ENCODE measurements around the gene SRPRA. TPM values are rescaled to one million over a fixed set of nuclear protein-coding genes. Genes with fewer than 3 reads are reported as not detected.
"Not testable (repeated sequence)": the region's sequence is repeated elsewhere in the genome, so short reads cannot be mapped to it uniquely, and the experiment has no call there.

SRPRA gene
- total RNA-seq, 1 experiment from 2014 or later = 57.1 TPM

- TF ChIP-seq EZH2 (IDR thresholded peaks at IDR 0.05; ENCODE audit: low read depth) (no peak), CTCF (conservative IDR thresholded peaks at IDR 0.05) (no peak)
- Histone ChIP-seq H3K4me1 (replicated peaks; ENCODE audit: insufficient read depth) (no peaks in the 10 kb centered on the region), H3K27ac (no peak overlapping the region), H3K9me2 (ENCODE audit: insufficient read depth) (no peaks in the 10 kb centered on the region), H4K20me1 (ENCODE audit: insufficient read depth) (peaks cover 8% of the 10 kb centered on the region; the same call in 1 of the 2 replicates), H3K36me3 (ENCODE audit: low read depth) (no peaks in the 10 kb centered on the region), H3K4me2 (no peak overlapping the region), H3F3A (ENCODE audit: insufficient read depth, low read depth) (peaks cover 26% of the 10 kb centered on the region), H3K9me3 (ENCODE audit: insufficient read depth, low read depth) (no peaks in the 10 kb centered on the region), H3K4me3 (no peak overlapping the region), H3K79me2 (ENCODE audit: low read depth) (no peaks in the 10 kb centered on the region), H3K27me3 (ENCODE audit: insufficient read depth, low read depth) (no peaks in the 10 kb centered on the region), H2AFZ (no peak overlapping the region)
- intact Hi-C loops (cut with micrococcal nuclease; ENCODE audit: unreplicated experiment) = no loop called here
- ChIA-PET POLR2A (ENCODE audit: unreplicated experiment) (no interaction called here), CTCF (no interaction called here)
- DNase-seq = peak in 1 of 2 experiments; percentile 11
- no TSS peak for BruUV-seq (replicated peaks)
Observed at GRCh38 chr11:126256216-126256615, 12.5 kb downstream of the SRPRA start.

DNA sequence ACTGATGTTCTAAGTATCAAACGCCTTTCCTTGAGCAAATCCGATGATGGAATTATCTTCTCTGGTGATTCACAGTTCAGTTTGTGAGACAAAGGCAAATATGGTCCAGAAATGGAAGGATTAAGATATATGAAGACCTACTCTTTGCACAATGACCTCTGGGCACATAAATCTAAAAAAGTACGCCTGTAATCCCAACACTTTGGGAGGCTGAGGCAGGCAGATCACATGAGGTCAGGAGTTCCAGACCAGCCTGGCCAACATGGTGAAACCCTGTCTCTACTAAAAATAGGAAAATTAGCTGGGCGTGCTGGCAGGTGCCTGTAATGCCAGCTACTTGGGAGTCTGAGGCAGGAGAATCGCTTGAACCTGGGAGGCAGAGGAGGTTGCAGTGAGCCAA, 13.2 kb downstream of the SRPRA start:
- intact Hi-C loops (cut with micrococcal nuclease; ENCODE audit: unreplicated experiment); H3K79me2 ChIP-seq (ENCODE audit: low read depth); H3K4me3 ChIP-seq; H3K9me3 ChIP-seq (ENCODE audit: insufficient read depth, low read depth); POLR2A ChIA-PET (ENCODE audit: unreplicated experiment); H2AFZ ChIP-seq; H3K4me1 ChIP-seq (replicated peaks; ENCODE audit: insufficient read depth); H3K36me3 ChIP-seq (ENCODE audit: low read depth); H3K9me2 ChIP-seq (ENCODE audit: insufficient read depth); CTCF ChIA-PET; DNase-seq; H3K27me3 ChIP-seq (ENCODE audit: insufficient read depth, low read depth); H4K20me1 ChIP-seq (ENCODE audit: insufficient read depth); BruUV-seq (replicated peaks); H3K4me2 ChIP-seq; H3K27ac ChIP-seq: not testable (repeated sequence)
- H3F3A ChIP-seq (ENCODE audit: insufficient read depth, low read depth) = peaks cover 21% of the 10 kb centered on the region

DNA sequence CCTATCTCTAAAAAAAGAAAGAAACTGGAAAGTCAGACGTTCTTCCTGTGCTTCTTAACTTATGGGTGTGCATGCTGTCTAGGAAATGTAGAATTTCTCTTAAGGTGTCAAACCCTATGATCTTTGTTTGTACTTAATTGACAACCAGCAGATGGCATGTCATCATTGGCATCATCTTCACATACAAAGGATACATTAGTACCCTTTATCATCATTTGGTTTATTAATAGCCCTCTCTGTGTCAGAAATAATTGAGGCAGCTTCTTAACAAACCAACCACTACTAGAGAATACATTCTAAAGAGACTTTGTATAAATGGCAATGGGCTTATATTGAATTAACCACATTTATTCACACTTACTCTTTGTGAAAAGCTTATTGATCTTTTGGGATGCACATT, 13.9 kb downstream of the SRPRA start:
- H3K79me2 ChIP-seq (ENCODE audit: low read depth) = no peaks in the 10 kb centered on the region
- H3K9me3 ChIP-seq (ENCODE audit: insufficient read depth, low read depth) = no peaks in the 10 kb centered on the region
- no peak overlapping the region for H3K4me3 ChIP-seq
- no peak overlapping the region for H3K4me2 ChIP-seq
- TF ChIP-seq CTCF (conservative IDR thresholded peaks at IDR 0.05) (no peak), EZH2 (IDR thresholded peaks at IDR 0.05; ENCODE audit: low read depth) (no peak)
- BruUV-seq (replicated peaks) = no TSS peak
- ChIA-PET CTCF (no interaction called here), POLR2A (ENCODE audit: unreplicated experiment) (no interaction called here)
- no peaks in the 10 kb centered on the region for H4K20me1 ChIP-seq (ENCODE audit: insufficient read depth)
- H3K4me1 ChIP-seq (replicated peaks; ENCODE audit: insufficient read depth) = no peaks in the 10 kb centered on the region
- H3K27me3 ChIP-seq (ENCODE audit: insufficient read depth, low read depth) = no peaks in the 10 kb centered on the region
- intact Hi-C loops (cut with micrococcal nuclease; ENCODE audit: unreplicated experiment) = no loop called here
- no peak overlapping the region for H2AFZ ChIP-seq
- no peaks in the 10 kb centered on the region for H3K36me3 ChIP-seq (ENCODE audit: low read depth)
- H3K27ac ChIP-seq = no peak overlapping the region
- no peak for DNase-seq
- H3F3A ChIP-seq (ENCODE audit: insufficient read depth, low read depth) = peaks cover 21% of the 10 kb centered on the region
- H3K9me2 ChIP-seq (ENCODE audit: insufficient read depth) = no peaks in the 10 kb centered on the region

- intact Hi-C loops (cut with micrococcal nuclease; ENCODE audit: unreplicated experiment) = no loop called here
- POLR2A ChIA-PET (ENCODE audit: unreplicated experiment) = no interaction called here
Observed at GRCh38 chr11:126253265-126253664, 15.4 kb downstream of the SRPRA start.

More at GRCh38 chr11:126253265-126253664, 15.4 kb downstream of the SRPRA start:
- H3K79me2 ChIP-seq (ENCODE audit: low read depth) = no peaks in the 10 kb centered on the region
- no peak for TF ChIP-seq EZH2 (IDR thresholded peaks at IDR 0.05; ENCODE audit: low read depth)
- H3K4me1 ChIP-seq (replicated peaks; ENCODE audit: insufficient read depth) = no peaks in the 10 kb centered on the region
- no TSS peak for BruUV-seq (replicated peaks)
- CTCF ChIA-PET = no interaction called here
- no peaks in the 10 kb centered on the region for H3K9me3 ChIP-seq (ENCODE audit: insufficient read depth, low read depth)
- H3K9me2 ChIP-seq (ENCODE audit: insufficient read depth) = no peaks in the 10 kb centered on the region
- no peaks in the 10 kb centered on the region for H3K36me3 ChIP-seq (ENCODE audit: low read depth)
- DNase-seq = no peak
- H3K27ac ChIP-seq = no peak overlapping the region
- peaks cover 10% of the 10 kb centered on the region for H3F3A ChIP-seq (ENCODE audit: insufficient read depth, low read depth)
- no peaks in the 10 kb centered on the region for H3K27me3 ChIP-seq (ENCODE audit: insufficient read depth, low read depth)
- no peak overlapping the region for H2AFZ ChIP-seq
- no peaks in the 10 kb centered on the region for H4K20me1 ChIP-seq (ENCODE audit: insufficient read depth)
- no peak overlapping the region for H3K4me2 ChIP-seq
- H3K4me3 ChIP-seq = no peak overlapping the region

Data from PC-9 (cell line).